Measurements from ENCODE around the gene FARSB.

FARSB gene

DNA sequence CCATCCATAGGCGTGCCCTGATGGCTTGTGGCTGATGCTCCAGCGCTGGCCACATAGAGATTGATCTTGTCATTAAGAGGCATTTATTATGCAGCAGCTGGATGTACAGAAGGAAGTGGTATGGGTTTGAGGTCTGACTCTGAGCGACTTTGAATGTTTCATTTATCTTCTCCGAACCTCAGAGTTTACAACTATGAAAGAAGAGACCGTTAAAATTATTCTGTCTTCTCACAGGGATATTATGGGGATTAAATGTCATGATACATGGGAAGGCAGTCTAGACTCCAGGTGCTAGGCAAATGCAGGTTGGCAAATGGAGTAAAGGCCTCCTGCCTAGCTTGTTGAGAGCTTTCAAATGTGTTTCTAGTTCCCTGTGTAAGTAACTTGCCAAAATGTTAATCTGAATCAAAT is 45.8 kb upstream of the FARSB start:
- H3F3A ChIP-seq (ENCODE audit: control insufficient read depth, insufficient read depth), result no peaks in the 10 kb centered on the region
- peaks cover 4% of the 10 kb centered on the region for H3K4me1 ChIP-seq (ENCODE audit: control insufficient read depth, low read length)
- TF ChIP-seq EZH2phosphoT487 (IDR thresholded peaks at IDR 0.05; ENCODE audit: borderline replicate concordance, low read length), result no peak
- TF ChIP-seq, protein P1, sequence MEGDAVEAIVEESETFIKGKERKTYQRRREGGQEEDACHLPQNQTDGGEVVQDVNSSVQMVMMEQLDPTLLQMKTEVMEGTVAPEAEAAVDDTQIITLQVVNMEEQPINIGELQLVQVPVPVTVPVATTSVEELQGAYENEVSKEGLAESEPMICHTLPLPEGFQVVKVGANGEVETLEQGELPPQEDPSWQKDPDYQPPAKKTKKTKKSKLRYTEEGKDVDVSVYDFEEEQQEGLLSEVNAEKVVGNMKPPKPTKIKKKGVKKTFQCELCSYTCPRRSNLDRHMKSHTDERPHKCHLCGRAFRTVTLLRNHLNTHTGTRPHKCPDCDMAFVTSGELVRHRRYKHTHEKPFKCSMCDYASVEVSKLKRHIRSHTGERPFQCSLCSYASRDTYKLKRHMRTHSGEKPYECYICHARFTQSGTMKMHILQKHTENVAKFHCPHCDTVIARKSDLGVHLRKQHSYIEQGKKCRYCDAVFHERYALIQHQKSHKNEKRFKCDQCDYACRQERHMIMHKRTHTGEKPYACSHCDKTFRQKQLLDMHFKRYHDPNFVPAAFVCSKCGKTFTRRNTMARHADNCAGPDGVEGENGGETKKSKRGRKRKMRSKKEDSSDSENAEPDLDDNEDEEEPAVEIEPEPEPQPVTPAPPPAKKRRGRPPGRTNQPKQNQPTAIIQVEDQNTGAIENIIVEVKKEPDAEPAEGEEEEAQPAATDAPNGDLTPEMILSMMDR (IDR thresholded peaks at IDR 0.05; ENCODE audit: low read depth, low read length, poor library complexity, severe bottlenecking), result no peak
- H4K20me1 ChIP-seq (ENCODE audit: control insufficient read depth, insufficient read depth, low read depth, low read length), result no peaks in the 10 kb centered on the region
- H3K9me2 ChIP-seq (replicated peaks; ENCODE audit: control insufficient read depth, low read length), result no peaks in the 10 kb centered on the region
- H3K27me3 ChIP-seq (ENCODE audit: control insufficient read depth, low read length), result peaks cover 4% of the 10 kb centered on the region
- no peak overlapping the region for H3K4me3 ChIP-seq (ENCODE audit: low read length)
- H3K4me2 ChIP-seq (ENCODE audit: low read length), result no peak overlapping the region
- H3K36me3 ChIP-seq (ENCODE audit: control insufficient read depth, low read length), result no peaks in the 10 kb centered on the region
- no peaks in the 10 kb centered on the region for H3K9me3 ChIP-seq (ENCODE audit: control insufficient read depth, insufficient read depth, low read length)
- no peaks in the 10 kb centered on the region for H3K79me2 ChIP-seq (ENCODE audit: control insufficient read depth, low read length)
- H3K27ac ChIP-seq (ENCODE audit: low read depth, low read length), result no peak overlapping the region

- no peak overlapping the region for H3K4me2 ChIP-seq (ENCODE audit: low read length)
- H3K4me1 ChIP-seq (ENCODE audit: control insufficient read depth, low read length), result no peaks in the 10 kb centered on the region
- no peaks in the 10 kb centered on the region for H3K9me2 ChIP-seq (replicated peaks; ENCODE audit: control insufficient read depth, low read length)
- H4K20me1 ChIP-seq (ENCODE audit: control insufficient read depth, insufficient read depth, low read depth, low read length), result no peaks in the 10 kb centered on the region
- no peak overlapping the region for H3K4me3 ChIP-seq (ENCODE audit: low read length)
- TF ChIP-seq EZH2phosphoT487 (IDR thresholded peaks at IDR 0.05; ENCODE audit: borderline replicate concordance, low read length), result no peak
- TF ChIP-seq, protein P1 (IDR thresholded peaks at IDR 0.05; ENCODE audit: low read depth, low read length, poor library complexity, severe bottlenecking), result no peak
- no peaks in the 10 kb centered on the region for H3K9me3 ChIP-seq (ENCODE audit: control insufficient read depth, insufficient read depth, low read length)
- peaks cover 4% of the 10 kb centered on the region for H3K27me3 ChIP-seq (ENCODE audit: control insufficient read depth, low read length)
- no peaks in the 10 kb centered on the region for H3K79me2 ChIP-seq (ENCODE audit: control insufficient read depth, low read length)
- no peak overlapping the region for H3K27ac ChIP-seq (ENCODE audit: low read depth, low read length)
- H3K36me3 ChIP-seq (ENCODE audit: control insufficient read depth, low read length), result no peaks in the 10 kb centered on the region
- no peaks in the 10 kb centered on the region for H3F3A ChIP-seq (ENCODE audit: control insufficient read depth, insufficient read depth)
These were observed 45.3 kb upstream of the FARSB start for GRCh38 chr2:222701233-222701632.

DNA sequence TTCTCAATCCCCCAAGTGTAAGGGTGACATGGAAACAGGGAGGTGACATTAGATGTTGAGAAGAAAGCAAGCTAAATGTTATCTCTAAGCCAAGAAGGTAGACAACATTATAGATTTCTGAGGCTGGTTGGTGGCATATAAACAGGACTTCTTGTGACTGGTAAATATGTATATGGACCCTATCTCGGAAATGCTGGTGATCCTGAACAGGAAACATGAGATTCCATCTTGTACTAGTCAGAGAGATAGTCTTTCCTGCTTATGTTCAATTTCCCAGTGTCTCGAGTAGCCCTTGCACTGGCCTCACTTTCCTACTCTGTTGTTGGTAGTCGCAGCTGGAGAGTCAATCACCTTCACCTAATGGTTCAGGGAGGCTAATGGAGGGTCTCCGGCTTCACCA is 42.4 kb upstream of the FARSB start:
- Histone ChIP-seq H3K4me1 (ENCODE audit: control insufficient read depth, low read length) (no peaks in the 10 kb centered on the region), H3K4me3 (ENCODE audit: low read length) (no peak overlapping the region), H3K36me3 (ENCODE audit: control insufficient read depth, low read length) (no peaks in the 10 kb centered on the region), H3K27ac (ENCODE audit: low read depth, low read length) (no peak overlapping the region), H3K9me2 (replicated peaks; ENCODE audit: control insufficient read depth, low read length) (no peaks in the 10 kb centered on the region), H3K27me3 (ENCODE audit: control insufficient read depth, low read length) (peaks cover 4% of the 10 kb centered on the region), H4K20me1 (ENCODE audit: control insufficient read depth, insufficient read depth, low read depth, low read length) (no peaks in the 10 kb centered on the region), H3K79me2 (ENCODE audit: control insufficient read depth, low read length) (no peaks in the 10 kb centered on the region), H3K9me3 (ENCODE audit: control insufficient read depth, insufficient read depth, low read length) (no peaks in the 10 kb centered on the region), H3K4me2 (ENCODE audit: low read length) (no peak overlapping the region), H3F3A (ENCODE audit: control insufficient read depth, insufficient read depth) (no peaks in the 10 kb centered on the region)
- TF ChIP-seq, protein P1 (IDR thresholded peaks at IDR 0.05; ENCODE audit: low read depth, low read length, poor library complexity, severe bottlenecking), result no peak
- no peak for TF ChIP-seq EZH2phosphoT487 (IDR thresholded peaks at IDR 0.05; ENCODE audit: borderline replicate concordance, low read length)

Measured in DOHH2 (cell line).